CD14-positive monocyte (primary cell): Measurements from ENCODE around the gene PIGM. TPM values are rescaled to one million over a fixed set of nuclear protein-coding genes. Genes with fewer than 3 reads are reported as not detected.

Source experiments
- DNase-seq, 3 donors: peaks; one replicate each; pipeline ENCODE4 v3.0.0-alpha.2; 2011 to 2022
- H2AFZ ChIP-seq: 2 replicates; pipeline ENCODE4 v1.6.0; 2012; ENCODE audit warnings: mild to moderate bottlenecking, low read depth, low read length, inconsistent platforms; ENCODE audit not compliant: insufficient read depth, poor library complexity, severe bottlenecking
- H3K27ac ChIP-seq, 2 donors: 1 replicate in 1 of 2; 2 replicates in 1 of 2; pipeline ENCODE4 v1.5.1; 2012 to 2013; ENCODE audit warnings: low read length in 2 of 2, control low read depth in 1 of 2, inconsistent platforms in 1 of 2, low read depth in 1 of 2, mild to moderate bottlenecking in 1 of 2
- H3K27me3 ChIP-seq, 2 donors: one replicate each; pipeline versions ENCODE4 v1.6.0 to v1.6.1; 2011 to 2013; ENCODE audit warnings: low read length in 2 of 2; ENCODE audit not compliant: control insufficient read depth in 2 of 2, insufficient read depth in 2 of 2
- H3K36me3 ChIP-seq, 2 donors: replicated peaks in 1 of 2; 1 replicate in 1 of 2; 2 replicates in 1 of 2; pipeline versions ENCODE4 v1.5.1 to v1.6.1; 2012 to 2013; ENCODE audit warnings: low read length in 2 of 2, control low read depth in 1 of 2, inconsistent platforms in 1 of 2, mild to moderate bottlenecking in 1 of 2; ENCODE audit not compliant: insufficient read depth in 2 of 2, control insufficient read depth in 1 of 2
- H3K4me1 ChIP-seq, 2 donors: 1 replicate in 1 of 2; 2 replicates in 1 of 2; pipeline versions ENCODE4 v1.5.1 to v1.6.1; 2012 to 2013; ENCODE audit warnings: low read length in 2 of 2, control low read depth in 1 of 2, inconsistent platforms in 1 of 2, mild to moderate bottlenecking in 1 of 2, moderate library complexity in 1 of 2; ENCODE audit not compliant: insufficient read depth in 2 of 2, control insufficient read depth in 1 of 2
- H3K4me2 ChIP-seq: replicated peaks from 2 replicates; pipeline ENCODE3; 2012; ENCODE audit warnings: low read length, moderate library complexity, mild to moderate bottlenecking; ENCODE audit not compliant: poor library complexity, severe bottlenecking; ENCODE audit errors: extremely low read depth
- H3K4me3 ChIP-seq, 3 experiments: fragments of 200-600 bp in 1 of 3; sonication (generic) in 1 of 3; replicated peaks in 1 of 3; 1 replicate in 2 of 3; 2 replicates in 1 of 3; pipeline ENCODE4 v1.5.1; 2011 to 2013; ENCODE audit warnings: low read length in 3 of 3, mild to moderate bottlenecking in 3 of 3, control low read depth in 2 of 3, low read depth in 2 of 3, inconsistent platforms in 1 of 3, moderate library complexity in 1 of 3
- H3K79me2 ChIP-seq: 2 replicates; pipeline ENCODE4 v1.6.0; 2012; ENCODE audit warnings: mild to moderate bottlenecking, control low read depth, inconsistent platforms, low read length, moderate library complexity; ENCODE audit not compliant: insufficient read depth
- H3K9ac ChIP-seq: 2 replicates; pipeline ENCODE4 v1.6.0; 2017; ENCODE audit warnings: low read length, mild to moderate bottlenecking; ENCODE audit not compliant: insufficient read depth, poor library complexity, severe bottlenecking
- H3K9me3 ChIP-seq, 2 donors: replicated peaks in 1 of 2; 1 replicate in 1 of 2; 2 replicates in 1 of 2; pipeline versions ENCODE4 v1.5.1 to v1.6.1; 2012 to 2013; ENCODE audit warnings: low read length in 2 of 2, control low read depth in 1 of 2; ENCODE audit not compliant: control insufficient read depth in 1 of 2, insufficient read depth in 1 of 2
- H4K20me1 ChIP-seq: 2 replicates; pipeline ENCODE4 v1.6.0; 2012; ENCODE audit warnings: mild to moderate bottlenecking, low read length, control low read depth, moderate library complexity; ENCODE audit not compliant: insufficient read depth
- H3K27ac Mint-ChIP-seq, 7 donors: one replicate each; pipeline ENCODE4 v1.8.0; 2020; ENCODE audit warnings: mild to moderate bottlenecking in 7 of 7, mixed read lengths in 7 of 7, moderate library complexity in 6 of 7, inconsistent platforms in 2 of 7
- H3K27me3 Mint-ChIP-seq, 3 donors: one replicate each; pipeline ENCODE4 v1.8.0; 2021 to 2022; ENCODE audit warnings: low read depth in 3 of 3, mild to moderate bottlenecking in 3 of 3, mixed read lengths in 3 of 3, moderate library complexity in 3 of 3, inconsistent platforms in 1 of 3
- H3K36me3 Mint-ChIP-seq, 2 donors: one replicate each; pipeline ENCODE4 v1.8.0; 2020; ENCODE audit warnings: mixed read lengths in 2 of 2, inconsistent platforms in 1 of 2, mild to moderate bottlenecking in 1 of 2
- H3K4me1 Mint-ChIP-seq: one replicate; pipeline ENCODE4 v1.8.0; 2020; ENCODE audit warnings: mild to moderate bottlenecking, mixed read lengths
- H3K4me3 Mint-ChIP-seq, 2 donors: one replicate each; pipeline ENCODE4 v1.8.0; 2020; ENCODE audit warnings: mild to moderate bottlenecking in 2 of 2, mixed read lengths in 2 of 2, moderate library complexity in 1 of 2
- H3K9me3 Mint-ChIP-seq, 7 donors: one replicate each; pipeline ENCODE4 v1.8.0; 2020 to 2022; ENCODE audit warnings: mixed read lengths in 7 of 7, mild to moderate bottlenecking in 6 of 7, moderate library complexity in 6 of 7, inconsistent platforms in 2 of 7
- CTCF ChIP-seq: fragments of 200-600 bp; IDR thresholded peaks from one replicate; pipeline ENCODE4 v1.8.0; 2022; ENCODE audit warnings: antibody characterized with exemption, mild to moderate bottlenecking
- WGBS: methylation state at CpG from one replicate; pipeline ENCODE4 v1.1.5; 2013; ENCODE audit warnings: missing lambda C conversion rate; ENCODE audit not compliant: insufficient coverage; 5-methylcytosine and 5-hydroxymethylcytosine counted together
- intact Hi-C, 2 donors: fragments of 100-400 bp; cut with micrococcal nuclease; formaldehyde crosslinking; loops; one replicate each; pipeline versions ENCODE4 v1.15.0 to v1.15.1; 2023
- polyA plus RNA-seq, 3 donors: library from polyadenylated mRNA; depleted of rRNA in 1 of 3; unstranded in 2 of 3; stranded (reverse) in 1 of 3; fragments of 300-500 nt in 2 of 3; fragments of >200 nt in 1 of 3; fragmentation: Illumina TruSeq in 2 of 3; gene quantifications; 1 replicate in 2 of 3; 2 replicates in 1 of 3; pipeline ENCODE4 v1.2.3, GENCODE V29; 2012 to 2021

Gene PIGM
- polyA plus RNA-seq, 3 donors = 3.7 to 4.2 (median 4.0) TPM

GRCh38 chr1:159987186-159987585 is 44.6 kb downstream of the PIGM start:
- no peak for TF ChIP-seq CTCF

GRCh38 chr1:159986531-159986930 is 45.3 kb downstream of the PIGM start:
- Histone ChIP-seq H3K27ac (no peak overlapping the region), H3K36me3 (no peaks in the 10 kb centered on the region), H3K4me1 (peaks cover 3 to 6% of the 10 kb centered on the region in 2 donors), H3K79me2 (no peaks in the 10 kb centered on the region), H3K27me3 (peaks cover 0 to 5% of the 10 kb centered on the region in 2 donors), H3K9ac (no peak overlapping the region), H4K20me1 (no peaks in the 10 kb centered on the region), H2AFZ (no peak overlapping the region), H3K9me3 (no peaks in the 10 kb centered on the region), H3K4me3 (no peak overlapping the region), H3K4me2 (no peak overlapping the region)
- intact Hi-C loops = no loop called here
- Mint-ChIP-seq H3K27me3 (peaks cover 5 to 9% (median 8%) of the 10 kb centered on the region in 3 donors), H3K9me3 (no peaks in the 10 kb centered on the region), H3K4me3 (no peak overlapping the region), H3K4me1 (peaks cover 10% of the 10 kb centered on the region), H3K27ac (no peak overlapping the region), H3K36me3 (no peaks in the 10 kb centered on the region)
- DNase-seq = no peak
- WGBS = no CpG with 5 or more reads among the region's 1 CpG
- TF ChIP-seq CTCF = no peak

More at GRCh38 chr1:159987186-159987585, 44.6 kb downstream of the PIGM start:
- Histone ChIP-seq H4K20me1 (no peaks in the 10 kb centered on the region), H3K4me3 (no peak overlapping the region), H3K4me1 (peaks cover 9 to 13% of the 10 kb centered on the region in 2 donors), H3K36me3 (no peaks in the 10 kb centered on the region), H3K27me3 (peaks cover 0 to 5% of the 10 kb centered on the region in 2 donors), H3K9me3 (no peaks in the 10 kb centered on the region), H3K9ac (no peak overlapping the region), H2AFZ (no peak overlapping the region), H3K27ac (no peak overlapping the region), H3K4me2 (no peak overlapping the region), H3K79me2 (no peaks in the 10 kb centered on the region)
- no peaks in the 10 kb centered on the region for H3K36me3 Mint-ChIP-seq
- no peaks in the 10 kb centered on the region for H3K9me3 Mint-ChIP-seq
- H3K27me3 Mint-ChIP-seq = peaks cover 4 to 8% (median 7%) of the 10 kb centered on the region in 3 donors
- no peak overlapping the region for H3K4me3 Mint-ChIP-seq
- WGBS = 100% methylated on average over 1 of the region's 4 CpGs
- intact Hi-C loops = no loop called here
- H3K4me1 Mint-ChIP-seq = peaks cover 15% of the 10 kb centered on the region
- H3K27ac Mint-ChIP-seq = no peak overlapping the region
- DNase-seq = no peak
